Natural killer cell (primary cell): Measurements from ENCODE around the gene CAP2. TPM values are rescaled to one million over a fixed set of nuclear protein-coding genes. Genes with fewer than 3 reads are reported as not detected.
A peak's percentile ranks its signal among the peaks of the same experiment; 100 is the strongest.

Experiments used
- ATAC-seq, 3 donors: fragments of 150-1000 bp in 2 of 3; fragments of 200-7000 bp in 1 of 3; cut with Tn5 transposase; 1 replicate in 1 of 3; 2 replicates in 2 of 3; pipeline ENCODE4 v1.10.0; 2021; ENCODE audit warnings: mild to moderate bottlenecking in 2 of 3, moderate library complexity in 2 of 3
- DNase-seq, 2 donors: peaks; one replicate each; pipeline versions ENCODE4 v3.0.0 to v3.0.0-alpha.2; 2013 to 2021; ENCODE audit warnings: mixed read lengths in 1 of 2
- H3K27ac ChIP-seq: one replicate; pipeline ENCODE4 v1.5.1; 2013; ENCODE audit warnings: mild to moderate bottlenecking, low read length
- H3K27me3 ChIP-seq: one replicate; pipeline ENCODE4 v1.6.1; 2013; ENCODE audit warnings: low read length; ENCODE audit not compliant: control insufficient read depth, insufficient read depth
- H3K36me3 ChIP-seq: one replicate; pipeline ENCODE4 v1.6.1; 2013; ENCODE audit warnings: low read length; ENCODE audit not compliant: control insufficient read depth, insufficient read depth
- H3K4me1 ChIP-seq: one replicate; pipeline ENCODE4 v1.6.1; 2013; ENCODE audit warnings: low read length; ENCODE audit not compliant: control insufficient read depth, insufficient read depth
- H3K4me3 ChIP-seq: one replicate; pipeline ENCODE4 v1.5.1; 2013; ENCODE audit warnings: low read length
- H3K9me3 ChIP-seq: one replicate; pipeline ENCODE4 v1.6.1; 2013; ENCODE audit warnings: low read length; ENCODE audit not compliant: control insufficient read depth, insufficient read depth
- H3K27ac Mint-ChIP-seq, 2 donors: one replicate each; pipeline ENCODE4 v1.8.0; 2022; ENCODE audit warnings: mild to moderate bottlenecking in 2 of 2, mixed read lengths in 2 of 2, moderate library complexity in 1 of 2
- H3K27me3 Mint-ChIP-seq, 2 donors: one replicate each; pipeline ENCODE4 v1.8.0; 2022; ENCODE audit warnings: low read depth in 2 of 2, mixed read lengths in 2 of 2
- H3K36me3 Mint-ChIP-seq: one replicate; pipeline ENCODE4 v1.8.0; 2022; ENCODE audit warnings: mixed read lengths
- H3K4me1 Mint-ChIP-seq, 2 donors: one replicate each; pipeline ENCODE4 v1.8.0; 2022; ENCODE audit warnings: mixed read lengths in 2 of 2
- H3K4me3 Mint-ChIP-seq: one replicate; pipeline ENCODE4 v1.8.0; 2022; ENCODE audit warnings: mild to moderate bottlenecking, moderate library complexity, mixed read lengths
- H3K9me3 Mint-ChIP-seq, 2 donors: one replicate each; pipeline ENCODE4 v1.8.0; 2022; ENCODE audit warnings: mixed read lengths in 2 of 2
- CTCF ChIP-seq: fragments of 200-600 bp; IDR thresholded peaks from one replicate; pipeline ENCODE4 v1.8.0; 2022; ENCODE audit warnings: antibody characterized with exemption
- WGBS: methylation state at CpG from one replicate; pipeline ENCODE4 v1.1.7; 2013; ENCODE audit warnings: missing lambda C conversion rate; ENCODE audit not compliant: insufficient coverage; 5-methylcytosine and 5-hydroxymethylcytosine counted together
- intact Hi-C: fragments of 100-400 bp; cut with micrococcal nuclease; formaldehyde crosslinking; loops from one replicate; pipeline ENCODE4 v1.14.2; 2022
- total RNA-seq, 4 donors: library from RNA; stranded (reverse); fragments of 120-200 nt in 1 of 4; gene quantifications; one replicate each; pipeline versions ENCODE4 v1.2.3 to v1.2.4, GENCODE V29; 2013 to 2022

Gene CAP2
- total RNA-seq, 3 donors from 2014 or later (not counting 1 experiment from before 2014, with no cell fraction given), result not detected

- intact Hi-C loops, result no loop called here
- no peaks in the 10 kb centered on the region for H3K9me3 ChIP-seq
- TF ChIP-seq CTCF, result no peak
- no peak overlapping the region for H3K4me3 ChIP-seq
- no peaks in the 10 kb centered on the region for H3K36me3 ChIP-seq
- ATAC-seq, result peak in 2 of 3 donors; percentile 40 to 52
- no peaks in the 10 kb centered on the region for H3K4me1 ChIP-seq
- Mint-ChIP-seq H3K27ac (no peak overlapping the region), H3K9me3 (no peaks in the 10 kb centered on the region), H3K27me3 (peaks cover 8% of the 10 kb centered on the region in 2 donors), H3K4me3 (no peak overlapping the region), H3K36me3 (no peaks in the 10 kb centered on the region), H3K4me1 (no peaks in the 10 kb centered on the region)
- H3K27ac ChIP-seq, result no peak overlapping the region
- no peaks in the 10 kb centered on the region for H3K27me3 ChIP-seq
- WGBS, result 75% methylated on average over 4 of the region's 5 CpGs
- DNase-seq, result peak in 1 of 2 donors; percentile 9
Measured at GRCh38 chr6:17505062-17505476, 111.7 kb downstream of the CAP2 start.

DNA sequence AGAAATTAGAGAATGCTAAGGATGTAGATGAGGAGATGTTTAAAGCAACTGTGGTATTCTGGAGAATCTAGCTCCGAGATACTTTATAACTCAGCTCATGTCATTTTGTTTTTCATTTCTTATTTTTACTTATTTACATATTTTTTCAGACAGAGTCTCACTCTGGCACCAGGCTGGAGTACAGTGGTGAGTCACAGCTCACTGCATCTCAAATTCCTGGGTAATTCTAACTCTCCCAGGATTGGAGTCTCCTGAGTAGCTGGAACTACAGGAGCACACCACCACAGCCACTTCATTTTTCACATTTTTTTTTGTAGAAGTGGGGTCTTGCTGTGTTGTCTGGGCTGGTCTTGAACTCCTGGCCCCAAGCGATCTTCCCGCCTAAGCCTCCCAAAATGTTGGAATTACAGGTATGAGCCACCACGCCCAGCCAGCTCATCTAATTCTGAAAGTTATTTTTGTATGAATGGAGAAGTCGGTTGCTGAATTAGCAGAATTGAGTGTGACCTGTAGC lies 112.4 kb downstream of the CAP2 start:
- intact Hi-C loops, result no loop called here
- TF ChIP-seq CTCF, result no peak
- WGBS, result 88% methylated on average over 4 of the region's 5 CpGs
- DNase-seq, result no peak
- H3K27ac Mint-ChIP-seq, result no peak overlapping the region
- Histone ChIP-seq H3K27ac (no peak overlapping the region), H3K9me3 (no peaks in the 10 kb centered on the region), H3K36me3 (no peaks in the 10 kb centered on the region), H3K4me1 (no peaks in the 10 kb centered on the region), H3K4me3 (no peak overlapping the region), H3K27me3 (no peaks in the 10 kb centered on the region)
- ATAC-seq, result no peak
- H3K36me3 Mint-ChIP-seq, result no peaks in the 10 kb centered on the region
- no peak overlapping the region for H3K4me3 Mint-ChIP-seq
- H3K27me3 Mint-ChIP-seq, result peaks cover 8% of the 10 kb centered on the region in 2 donors
- no peaks in the 10 kb centered on the region for H3K9me3 Mint-ChIP-seq
- H3K4me1 Mint-ChIP-seq, result no peaks in the 10 kb centered on the region

DNA sequence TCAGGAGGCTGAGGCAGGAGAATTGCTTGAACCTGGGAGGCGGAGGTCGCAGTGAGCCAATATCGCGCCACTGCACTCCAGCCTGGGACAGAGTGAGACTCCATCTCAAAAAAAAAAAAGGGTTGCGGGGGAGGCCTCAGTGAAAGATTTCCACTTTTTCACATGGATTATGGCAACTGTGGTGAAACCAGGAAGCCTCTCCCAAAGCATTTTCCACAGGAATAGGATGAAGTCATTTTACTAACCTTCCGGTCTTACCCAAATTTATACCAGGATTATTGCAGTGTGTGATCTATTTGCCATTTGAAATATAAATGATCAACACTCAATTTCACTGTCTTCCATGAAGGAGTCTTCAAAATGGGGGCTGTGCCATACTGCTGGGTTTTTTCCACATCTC lies 113.1 kb downstream of the CAP2 start:
- H3K4me3 ChIP-seq, result no peak overlapping the region
- no peak overlapping the region for H3K27ac ChIP-seq
- H3K36me3 Mint-ChIP-seq, result no peaks in the 10 kb centered on the region
- no peak overlapping the region for H3K27ac Mint-ChIP-seq
- intact Hi-C loops, result no loop called here
- H3K36me3 ChIP-seq, result no peaks in the 10 kb centered on the region
- H3K27me3 ChIP-seq, result no peaks in the 10 kb centered on the region
- ATAC-seq (no peak), DNase-seq (no peak)
- 98% methylated on average over 6 of the region's 6 CpGs for WGBS
- H3K9me3 ChIP-seq, result no peaks in the 10 kb centered on the region
- H3K4me3 Mint-ChIP-seq, result no peak overlapping the region
- H3K9me3 Mint-ChIP-seq, result no peaks in the 10 kb centered on the region
- no peaks in the 10 kb centered on the region for H3K4me1 Mint-ChIP-seq
- TF ChIP-seq CTCF, result no peak
- no peaks in the 10 kb centered on the region for H3K4me1 ChIP-seq
- peaks cover 8% of the 10 kb centered on the region in 2 donors for H3K27me3 Mint-ChIP-seq

DNA sequence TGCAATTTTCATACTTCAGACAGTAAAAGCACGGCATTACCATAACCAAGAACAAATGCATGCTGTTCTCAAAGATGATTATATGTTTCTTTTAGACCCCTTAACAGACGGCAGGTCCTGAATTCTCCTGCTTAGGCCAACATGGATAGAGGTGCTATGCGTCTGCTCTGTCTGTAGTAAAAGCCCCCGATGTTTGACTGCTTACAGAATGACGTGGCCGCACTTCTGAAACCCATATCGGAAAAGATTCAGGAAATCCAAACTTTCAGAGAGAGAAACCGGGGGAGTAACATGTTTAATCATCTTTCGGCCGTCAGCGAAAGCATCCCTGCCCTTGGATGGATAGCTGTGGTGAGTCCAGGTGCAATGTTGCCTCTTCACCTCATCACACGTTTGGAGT lies 113.6 kb downstream of the CAP2 start:
- TF ChIP-seq CTCF, result no peak
- Mint-ChIP-seq H3K9me3 (no peaks in the 10 kb centered on the region), H3K27ac (no peak overlapping the region), H3K36me3 (no peaks in the 10 kb centered on the region), H3K27me3 (peaks cover 8% of the 10 kb centered on the region in 2 donors), H3K4me3 (no peak overlapping the region), H3K4me1 (no peaks in the 10 kb centered on the region)
- ATAC-seq (no peak), DNase-seq (no peak)
- WGBS, result 91% methylated on average over 12 of the region's 12 CpGs
- H3K27ac ChIP-seq, result no peak overlapping the region
- H3K9me3 ChIP-seq, result no peaks in the 10 kb centered on the region
- H3K4me1 ChIP-seq, result no peaks in the 10 kb centered on the region
- H3K4me3 ChIP-seq, result no peak overlapping the region
- no peaks in the 10 kb centered on the region for H3K27me3 ChIP-seq
- H3K36me3 ChIP-seq, result no peaks in the 10 kb centered on the region
- intact Hi-C loops, result no loop called here
